ENCODE results near the gene SULF2.

The SULF2 gene

DNA sequence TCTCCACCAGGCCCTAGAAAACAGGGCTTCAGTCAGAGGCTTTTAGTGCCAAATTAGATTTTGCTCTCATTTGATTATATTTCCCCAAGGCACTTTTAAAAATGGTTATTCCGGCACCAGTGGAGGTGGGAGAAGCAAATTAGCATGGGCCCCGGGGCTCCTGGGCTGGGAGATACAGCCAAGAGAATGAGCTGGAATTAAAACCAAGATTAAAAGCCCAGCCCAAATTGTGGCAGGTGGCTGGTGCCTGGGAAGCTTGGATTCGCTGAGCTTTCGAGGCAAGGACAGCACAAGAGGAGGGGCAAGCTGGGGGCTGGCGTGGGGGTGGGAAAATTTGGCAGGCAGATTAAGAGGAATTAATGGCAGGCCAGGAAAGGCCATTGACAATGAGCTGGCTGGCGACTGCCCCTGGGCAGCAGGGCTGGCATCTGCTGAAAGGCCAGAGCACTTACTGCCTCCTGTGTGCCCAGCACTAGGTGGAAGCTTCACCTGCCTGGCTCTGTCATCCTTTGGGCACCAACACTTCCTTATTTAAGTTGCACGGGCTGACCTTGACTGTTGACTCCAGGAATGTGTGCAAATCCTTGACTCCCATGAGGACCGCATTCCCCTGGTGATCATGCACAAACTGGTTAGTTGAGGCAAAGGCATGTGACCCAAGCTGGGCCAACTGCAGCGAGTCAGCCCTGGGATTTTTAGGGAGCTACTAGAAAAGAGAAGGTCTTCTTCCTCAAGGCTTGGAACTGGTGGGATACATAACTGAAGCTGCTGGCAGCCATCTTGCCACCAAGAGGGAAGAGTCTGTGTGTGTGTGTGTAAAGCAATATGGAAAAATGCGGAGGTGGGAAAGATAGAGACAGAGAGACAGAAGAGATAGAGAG lies 76.1 kb downstream of the SULF2 start:
- no peak for DNase-seq

DNA sequence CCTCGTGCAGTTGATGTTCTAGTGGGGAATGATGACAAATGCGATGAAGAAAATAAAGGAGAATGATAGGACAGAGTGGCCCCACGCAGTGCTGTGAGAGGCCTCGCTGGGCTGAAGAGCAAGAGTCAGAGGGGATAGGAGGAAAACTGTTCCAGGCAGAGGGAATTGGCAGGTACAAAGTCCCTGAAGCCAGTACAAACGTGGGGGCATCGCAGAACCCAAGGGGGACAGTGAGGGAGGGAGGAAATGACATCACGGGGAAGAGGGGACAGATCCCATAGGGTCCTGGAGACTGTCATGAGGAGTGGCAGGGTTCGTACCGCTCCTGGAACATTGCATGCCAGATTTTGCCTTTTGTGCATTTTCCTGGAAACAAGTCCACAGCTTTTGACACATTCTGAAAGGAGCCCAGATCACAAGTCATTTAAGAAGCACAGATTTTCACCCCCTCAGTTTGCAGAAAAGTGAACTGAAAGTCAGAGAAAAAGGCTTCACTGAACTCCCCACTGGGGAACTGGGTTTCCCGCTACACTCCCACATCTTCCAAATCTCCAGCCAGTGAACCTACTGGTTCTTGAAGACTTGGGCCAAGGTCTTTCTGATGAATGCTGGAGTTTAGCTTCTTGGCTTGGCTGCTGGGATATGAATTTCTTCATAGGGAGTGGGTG lies 77.0 kb downstream of the SULF2 start:
- DNase-seq = no peak

DNA sequence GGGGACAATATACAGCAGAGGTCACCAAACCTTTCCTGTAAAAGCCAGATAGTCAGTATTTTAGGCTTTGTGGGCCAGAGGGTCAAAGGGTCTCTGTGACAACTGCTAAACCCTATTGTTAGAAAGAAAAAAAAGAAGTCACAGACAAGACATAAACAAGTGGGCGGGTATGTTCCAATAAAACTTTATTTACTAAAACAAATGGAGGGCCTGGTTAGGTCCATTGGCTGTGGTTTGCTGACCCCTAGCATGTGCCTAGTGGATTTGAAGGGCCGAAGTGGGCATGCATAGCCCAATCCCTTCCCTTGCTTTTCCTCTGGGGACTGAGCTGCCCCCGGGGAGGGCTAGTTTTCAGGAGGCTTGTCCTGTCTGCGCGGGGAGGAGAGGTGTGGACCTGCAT lies 78.9 kb downstream of the SULF2 start:
- no peak for DNase-seq

DNA sequence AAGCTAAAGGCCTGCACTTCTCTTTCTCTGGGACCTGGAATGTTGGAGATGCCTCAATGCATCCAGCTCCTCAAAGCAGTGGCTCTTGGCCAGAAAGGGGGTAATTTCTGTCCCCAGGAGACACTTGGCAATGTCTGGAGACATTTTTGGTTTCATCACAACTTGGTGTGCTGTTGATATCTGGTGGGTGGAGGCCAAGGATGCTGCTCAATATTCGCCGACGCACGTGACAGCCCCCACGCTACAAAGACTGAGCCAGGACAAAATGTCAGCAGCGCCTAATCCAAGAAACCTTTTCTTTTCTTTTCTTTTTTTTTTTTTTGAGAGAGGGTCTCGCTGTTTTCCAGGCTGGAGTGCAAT lies 79.8 kb downstream of the SULF2 start:
- DNase-seq = no peak

DNA sequence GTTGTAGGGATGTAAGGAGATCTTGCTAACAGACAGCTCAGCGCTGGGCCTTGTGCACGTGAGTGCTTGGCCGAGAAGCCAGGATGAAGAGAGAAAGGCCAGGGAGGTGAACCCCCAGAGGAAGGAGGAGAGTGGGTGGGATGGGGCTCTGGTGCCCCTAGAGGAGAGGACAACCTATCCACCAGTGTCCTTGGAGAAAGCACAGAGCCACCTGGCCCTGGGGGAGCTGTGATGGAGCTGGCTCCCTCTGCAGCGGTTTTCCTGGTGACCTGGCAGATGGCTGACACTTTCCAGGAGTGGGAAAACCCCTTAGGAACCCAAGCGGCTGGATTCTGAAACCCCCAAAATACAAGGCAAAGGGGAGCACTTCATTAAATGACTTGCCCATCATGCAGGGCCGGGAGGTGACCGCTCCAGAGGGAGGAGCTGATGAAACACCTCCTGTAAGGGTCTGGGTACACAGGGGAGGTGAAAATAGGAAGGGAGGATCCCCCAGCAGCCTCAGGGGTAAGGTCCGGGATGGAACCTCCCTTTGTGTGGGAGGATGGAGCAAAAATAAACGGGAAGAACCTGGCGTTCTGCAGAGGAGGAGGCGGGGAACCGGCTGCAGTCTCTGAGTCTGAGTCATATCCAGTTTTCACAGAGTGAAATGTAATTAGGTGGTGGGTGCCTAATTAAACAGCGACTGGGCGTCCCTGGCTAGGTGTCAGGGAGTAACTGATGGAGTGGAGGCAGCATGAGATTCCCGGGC lies 80.4 kb downstream of the SULF2 start:
- no peak for DNase-seq

DNA sequence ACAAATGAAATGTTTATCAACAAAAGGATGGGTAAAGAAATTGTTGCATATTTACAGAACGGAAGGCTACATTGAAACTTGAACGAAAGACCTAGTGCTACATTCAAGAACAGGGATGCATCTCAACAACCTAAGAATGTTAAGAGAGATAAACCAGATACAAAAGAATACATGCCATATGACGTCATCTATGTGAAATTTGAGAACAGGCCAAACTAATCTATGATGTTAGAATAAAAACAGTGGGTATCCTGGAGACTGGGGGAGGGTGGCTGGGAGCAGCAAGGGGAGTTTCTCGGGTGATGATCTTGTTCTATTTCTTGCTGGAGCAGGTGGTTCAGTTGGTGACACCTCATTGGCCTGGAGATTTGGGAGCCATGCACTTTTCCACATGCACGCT lies 81.5 kb downstream of the SULF2 start:
- DNase-seq = no peak

DNA sequence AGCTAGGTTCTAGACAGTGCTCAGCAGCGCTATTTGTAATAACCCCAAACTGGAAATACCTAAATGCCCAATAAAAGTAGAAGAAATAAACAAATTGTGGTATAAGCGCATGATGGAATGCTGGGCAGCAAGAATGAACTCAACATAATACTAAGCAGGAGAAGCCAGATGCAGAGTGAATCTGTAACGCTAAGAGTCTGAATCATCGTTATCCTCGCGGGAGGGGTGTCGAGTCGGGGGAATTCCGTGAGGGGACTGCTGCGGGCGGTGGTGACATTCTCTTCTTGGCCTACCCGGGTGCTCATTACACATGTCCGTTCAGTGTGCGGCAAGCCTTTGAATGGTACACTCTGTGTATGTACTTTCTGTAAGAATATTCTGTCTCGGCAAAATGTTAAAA lies 83.7 kb downstream of the SULF2 start:
- DNase-seq = no peak

DNA sequence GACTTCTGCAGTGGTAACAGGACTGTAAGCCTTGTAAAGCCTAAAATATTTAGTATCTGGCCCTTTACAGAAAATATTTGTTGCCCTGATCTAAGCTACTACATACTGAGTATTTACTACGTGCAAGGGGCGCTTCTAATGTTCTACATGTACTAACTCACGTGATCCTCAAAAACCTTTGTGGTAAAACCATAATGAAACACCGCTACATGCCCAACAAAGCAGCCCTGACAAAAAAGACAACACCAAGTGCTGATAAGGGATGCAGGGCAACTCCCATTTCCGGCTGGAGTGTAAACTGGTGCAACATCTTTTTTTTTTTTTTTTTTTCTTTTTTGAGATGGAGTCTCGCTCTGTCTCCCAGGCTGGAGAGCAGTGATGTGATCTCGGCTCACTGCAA lies 85.0 kb downstream of the SULF2 start:
- DNase-seq = no peak

DNA sequence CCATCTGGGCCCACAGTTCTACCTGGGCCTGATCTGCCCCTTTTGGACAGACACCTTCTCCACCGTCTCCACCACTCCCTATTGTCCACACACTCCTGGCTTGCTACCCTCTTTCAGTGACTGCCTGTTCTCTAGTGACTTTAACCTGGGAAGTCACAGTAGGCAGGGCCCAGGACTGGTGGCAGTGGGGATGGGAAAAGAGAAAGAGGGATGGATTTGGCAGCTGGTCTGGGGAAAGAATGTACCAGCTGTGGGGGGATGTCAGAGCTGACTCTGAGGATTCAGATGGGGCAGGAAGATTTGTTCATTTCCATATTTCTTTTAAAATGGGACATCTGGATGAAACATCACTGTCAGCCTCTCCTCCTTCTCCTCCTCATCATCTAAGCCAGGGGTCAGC lies 85.5 kb downstream of the SULF2 start:
- DNase-seq = no peak

DNA sequence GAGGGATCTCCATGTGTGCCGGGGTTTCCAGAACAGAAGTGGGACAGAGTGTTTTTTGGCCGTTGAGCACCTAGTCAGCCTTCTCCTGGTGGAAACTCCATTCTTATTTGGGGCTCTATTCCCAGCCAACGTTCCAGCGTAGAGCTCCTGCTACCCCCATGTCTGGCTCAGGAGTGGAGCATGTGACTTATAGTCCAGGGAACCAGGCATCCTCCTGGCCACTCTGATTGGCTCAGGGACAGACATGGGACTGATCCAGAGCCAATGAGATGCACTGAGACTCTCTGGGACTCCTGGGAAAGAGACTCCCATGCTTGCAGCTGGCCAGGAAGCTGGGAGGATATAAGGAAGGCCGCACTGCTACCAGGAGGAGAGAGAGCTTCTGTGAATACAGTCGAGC lies 87.1 kb downstream of the SULF2 start:
- no peak for DNase-seq

DNA sequence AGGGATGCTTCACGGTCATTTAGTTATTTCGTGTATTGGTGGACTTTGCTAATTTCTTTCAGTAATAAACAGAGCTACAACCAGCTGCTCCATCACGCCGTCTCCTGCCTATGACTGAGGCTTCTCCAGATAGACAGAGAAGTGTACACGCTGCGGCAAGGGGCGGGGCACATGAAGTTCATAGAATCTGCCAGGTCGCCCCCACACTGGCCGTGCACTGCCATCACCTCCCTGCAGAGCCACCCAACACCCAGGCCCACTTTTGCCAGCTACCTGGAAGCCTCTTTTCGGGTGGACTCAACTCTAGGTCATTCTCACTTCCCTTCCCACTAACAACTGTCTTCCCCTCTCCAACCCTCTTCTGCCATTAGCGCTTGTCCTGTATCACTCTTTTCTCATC lies 88.4 kb downstream of the SULF2 start:
- no peak for DNase-seq

DNA sequence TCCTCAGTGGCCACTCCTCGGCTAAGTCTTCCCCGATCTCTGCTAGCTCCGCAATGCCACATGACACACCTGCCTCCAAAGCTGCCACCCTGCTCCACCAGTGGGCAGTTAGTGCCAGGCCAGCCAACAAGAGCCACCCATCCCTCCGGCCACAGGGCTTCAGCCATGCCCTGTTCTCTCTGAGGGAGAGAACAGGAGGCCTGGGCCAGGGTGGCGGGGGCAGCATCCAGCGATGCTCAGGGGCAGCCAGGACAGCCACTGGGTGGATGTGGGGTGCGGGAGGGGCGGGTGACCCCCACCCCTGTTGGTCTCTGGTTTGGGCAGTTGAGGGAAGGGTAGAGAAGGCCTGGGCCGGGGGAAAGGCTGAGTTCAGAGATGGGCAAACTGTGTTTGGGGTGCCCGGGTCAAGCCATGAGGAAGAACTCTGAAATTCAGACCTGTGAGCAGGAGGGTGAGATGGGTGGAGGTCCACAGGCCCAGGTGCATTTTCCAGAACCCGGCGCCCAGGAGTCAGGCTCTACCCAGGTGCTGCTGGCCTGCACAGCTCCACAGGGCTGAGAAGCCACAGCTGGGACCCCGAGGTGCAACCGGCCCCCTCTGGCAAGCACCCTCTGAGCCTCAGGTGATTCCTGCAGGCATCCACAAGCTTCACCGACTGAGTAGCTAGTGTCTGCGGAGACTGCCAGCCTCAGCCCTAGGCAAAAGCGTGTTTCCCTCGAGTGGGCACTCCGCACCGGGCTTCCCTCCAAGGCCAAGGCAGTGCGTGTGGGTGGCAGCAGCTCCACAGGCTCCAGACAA lies 91.1 kb downstream of the SULF2 start:
- no peak for DNase-seq

DNA sequence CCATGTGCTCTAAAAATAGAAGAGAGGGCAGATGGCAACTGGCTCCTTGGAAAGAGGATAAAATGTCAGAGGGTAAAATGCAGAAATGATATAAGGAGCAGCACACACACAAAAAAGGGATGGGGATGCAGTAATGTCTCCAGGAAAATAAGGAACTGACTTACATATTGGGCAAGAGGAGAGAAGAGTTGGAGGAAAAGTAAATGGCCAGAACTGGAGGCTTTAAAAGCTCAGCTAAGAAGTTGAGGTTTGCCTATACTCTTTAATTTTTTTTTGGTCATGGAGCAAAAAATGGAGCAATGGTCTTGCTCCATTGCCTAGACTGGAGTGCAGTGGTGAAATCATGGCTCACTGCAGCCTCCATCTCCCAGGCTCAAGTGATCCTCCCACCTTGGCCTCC lies 93.7 kb downstream of the SULF2 start:
- DNase-seq = peak; percentile 84

DNA sequence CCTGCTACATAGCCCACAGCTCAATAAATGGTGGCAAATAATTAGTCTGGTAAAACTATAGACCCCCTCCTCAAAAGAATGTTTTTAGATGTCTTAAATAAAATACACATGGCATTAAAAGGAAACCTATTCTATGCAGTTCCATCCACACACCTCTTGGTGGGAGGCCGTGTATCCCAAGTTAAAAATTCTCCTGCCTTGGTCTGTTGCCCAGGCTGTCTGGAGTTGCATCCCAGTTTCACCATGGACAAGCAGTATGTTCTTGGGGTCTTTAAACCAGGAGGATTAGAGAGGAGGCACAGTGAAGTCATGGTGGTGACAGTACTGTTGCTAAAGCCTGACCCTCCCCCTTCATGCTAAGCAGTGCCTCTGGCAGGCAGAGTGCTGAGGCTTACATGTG lies 95.5 kb downstream of the SULF2 start:
- no peak for DNase-seq

DNA sequence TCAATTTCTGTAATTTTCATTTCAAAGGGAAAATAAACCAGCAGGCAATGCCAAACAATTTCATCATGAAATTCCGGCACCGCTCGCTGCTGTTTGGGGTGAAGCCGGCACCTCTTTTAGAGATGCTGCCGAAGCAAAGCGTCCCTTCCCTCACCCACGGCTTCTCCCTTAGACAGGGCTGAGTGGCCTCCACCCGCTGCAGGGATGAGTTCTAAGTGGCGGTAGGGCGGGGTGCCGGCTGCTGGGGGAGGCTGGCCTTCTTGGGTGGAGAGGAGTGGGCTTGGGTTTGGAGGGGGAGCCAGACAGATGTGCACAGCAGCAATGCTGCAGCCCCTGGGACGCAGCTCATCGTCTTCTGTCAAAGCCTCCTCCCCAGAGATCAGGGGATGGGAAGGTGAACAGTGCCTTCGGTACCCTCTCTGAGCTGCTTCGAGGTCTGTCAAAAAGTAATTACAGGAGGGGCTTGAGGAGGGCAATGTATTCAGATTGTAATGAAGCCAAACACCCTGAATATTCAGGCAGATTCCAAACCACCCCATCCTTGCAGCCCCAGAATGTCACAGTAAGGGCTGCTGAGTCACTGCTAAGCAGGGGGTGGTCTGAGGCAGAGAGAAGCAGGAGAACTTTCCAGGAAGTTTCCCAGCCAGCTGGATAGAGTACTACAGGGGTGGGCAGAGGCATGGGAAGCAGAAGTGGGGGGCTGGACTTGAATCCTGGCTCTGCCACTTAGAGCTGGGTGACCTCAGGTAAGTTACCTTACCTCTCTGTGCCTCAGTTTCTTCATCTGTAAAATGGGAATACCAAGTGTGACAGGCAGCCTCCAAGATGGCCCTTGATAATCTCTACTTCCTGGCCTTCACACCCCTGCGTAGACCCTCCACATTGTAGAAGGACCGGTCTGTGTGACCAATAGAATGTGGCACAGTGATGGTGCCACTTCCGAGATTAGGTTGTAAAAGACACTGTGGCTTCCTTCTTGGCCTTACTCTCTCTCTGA lies 96.6 kb downstream of the SULF2 start:
- DNase-seq = no peak

DNA sequence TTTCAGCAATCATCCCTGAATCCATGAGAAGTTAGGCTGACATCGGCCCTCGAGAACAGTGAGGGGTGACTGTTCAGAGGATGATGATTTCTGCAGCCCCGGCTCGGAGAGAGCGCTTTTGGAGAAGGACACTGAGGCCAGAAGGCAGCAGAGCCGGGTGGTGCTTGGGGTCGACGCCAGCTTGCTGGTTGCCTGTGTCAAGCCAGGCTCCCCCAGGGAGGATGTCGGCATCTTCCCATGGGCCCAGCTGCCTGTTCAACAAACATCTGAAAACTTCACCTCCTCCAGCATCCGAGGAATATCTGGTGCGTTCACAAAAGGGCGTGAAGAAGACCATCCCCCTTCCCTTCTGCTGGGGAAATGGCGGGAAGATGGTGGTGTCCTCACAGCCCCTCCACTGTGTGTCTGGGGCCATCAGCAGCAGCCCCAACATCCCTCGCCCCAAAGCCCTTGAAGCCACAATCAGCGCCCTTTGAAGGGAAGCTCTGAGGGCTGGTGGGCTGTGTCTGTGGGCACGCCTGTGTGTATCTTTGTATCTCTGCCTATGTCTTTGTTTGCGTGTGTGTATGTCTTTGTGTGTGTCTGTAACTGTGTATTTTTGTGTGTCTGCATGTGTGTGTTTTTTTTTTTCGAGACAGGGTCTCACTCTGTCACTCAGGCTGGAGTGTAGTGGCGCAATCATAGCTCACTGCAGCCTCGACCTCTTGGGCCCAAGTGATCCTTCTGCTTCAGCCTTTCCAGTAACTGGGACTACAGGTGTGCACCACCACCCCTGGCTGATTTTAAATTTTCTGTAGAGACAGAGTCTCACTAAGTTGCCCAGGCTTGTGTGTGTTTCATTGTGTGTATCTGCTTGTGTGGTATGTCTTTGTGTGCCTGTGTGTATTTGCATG lies 97.9 kb downstream of the SULF2 start:
- DNase-seq = no peak

DNA sequence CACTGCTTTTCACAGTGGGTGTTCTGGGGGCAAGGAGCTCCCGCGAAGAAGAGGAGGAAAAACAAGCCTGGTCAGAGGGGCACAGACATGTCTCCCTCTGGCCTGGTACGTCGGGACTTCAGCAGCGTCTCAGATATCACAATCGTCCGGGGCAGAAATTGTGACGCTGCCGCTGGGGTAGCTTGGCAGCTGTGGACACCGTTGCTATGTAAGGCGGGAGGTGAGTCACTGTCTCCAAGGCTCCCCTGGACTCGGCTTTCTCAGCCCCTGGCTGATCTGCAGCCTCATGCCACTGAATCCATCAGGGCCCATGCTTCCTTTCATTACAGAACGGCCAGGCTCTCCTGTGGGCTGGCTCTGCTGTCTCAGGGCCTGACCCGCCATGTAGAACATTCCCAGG lies 98.7 kb downstream of the SULF2 start:
- no peak for DNase-seq

DNA sequence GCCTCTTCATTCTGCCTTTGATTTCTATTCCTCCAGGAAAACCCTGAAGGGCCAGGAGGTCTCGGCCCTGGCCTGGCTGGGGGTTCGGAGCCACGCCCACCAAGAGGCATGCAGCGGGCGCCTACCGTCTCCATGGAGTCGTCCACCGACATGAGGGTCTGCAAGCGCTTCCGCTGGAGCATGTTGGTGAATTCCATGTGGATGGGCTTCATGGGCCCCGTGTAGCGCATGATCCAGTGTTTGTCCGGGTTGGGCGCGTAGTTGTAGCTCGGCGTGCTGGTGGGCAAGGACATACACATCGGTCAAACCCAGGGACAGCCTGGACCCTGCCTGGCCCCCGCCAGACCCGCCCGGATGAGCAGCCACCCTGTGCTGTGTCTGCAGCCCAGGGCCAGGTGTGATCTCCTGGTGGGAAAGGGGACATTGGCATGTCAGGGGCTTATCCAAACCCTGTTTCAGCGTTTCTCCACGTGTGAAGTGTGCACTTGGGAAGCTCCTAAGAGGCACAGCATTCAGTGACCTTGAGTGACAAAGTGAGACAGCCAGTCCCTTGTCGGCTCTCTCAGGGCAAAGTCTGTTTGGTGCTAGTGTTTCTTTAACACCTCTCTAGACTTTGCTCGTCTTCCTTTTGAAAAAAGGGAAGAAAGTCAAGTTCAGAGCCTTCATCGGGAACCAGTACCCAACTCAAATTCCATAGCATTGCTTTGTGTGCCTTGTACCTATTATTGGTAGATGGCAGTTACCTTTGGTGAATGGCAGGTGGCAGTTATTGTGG lies 100.8 kb downstream of the SULF2 start:
- DNase-seq = no peak

DNA sequence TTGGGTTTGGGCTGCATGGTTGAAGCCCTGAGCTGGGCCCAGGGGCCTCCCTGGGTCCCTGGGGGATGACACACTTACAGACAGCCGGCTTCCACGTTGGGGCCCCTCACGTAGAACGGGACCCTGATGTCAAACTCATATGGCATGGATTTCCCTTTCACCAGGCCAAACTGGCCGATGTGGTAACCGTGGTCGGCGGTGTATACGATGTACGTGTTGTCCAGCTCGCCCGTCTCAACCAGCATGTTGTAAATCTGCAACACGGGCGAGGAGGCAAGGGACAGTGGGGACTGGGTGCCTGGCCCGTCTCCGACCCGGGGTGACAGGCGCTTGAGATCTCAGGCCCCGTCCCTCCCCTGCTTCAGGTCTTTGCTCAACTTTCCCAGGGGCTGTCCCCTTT lies 102.4 kb downstream of the SULF2 start:
- no peak for DNase-seq

All from NCI-H2171 treated with DMSO at 0.1 percent for 48 hours (cell line).